ENCODE data around the gene PACRG.

PACRG gene

GRCh38 chr6:163185744-163186143 is 458.0 kb downstream of the PACRG start:
- DNase-seq, result no peak

- no peak for DNase-seq
Observed at GRCh38 chr6:163186527-163186926, 458.8 kb downstream of the PACRG start.

GRCh38 chr6:163187201-163187600 is 459.4 kb downstream of the PACRG start:
- no peak for DNase-seq

GRCh38 chr6:163187606-163188005 is 459.8 kb downstream of the PACRG start:
- DNase-seq, result no peak

- no peak for DNase-seq
Observed at GRCh38 chr6:163188746-163189145, 461.0 kb downstream of the PACRG start.

- DNase-seq, result no peak
Observed at GRCh38 chr6:163189609-163190008, 461.8 kb downstream of the PACRG start.

GRCh38 chr6:163190786-163191185 is 463.0 kb downstream of the PACRG start:
- DNase-seq, result no peak

GRCh38 chr6:163191704-163192537 is 464.1 kb downstream of the PACRG start:
- no peak for DNase-seq

GRCh38 chr6:163192591-163192990 is 464.8 kb downstream of the PACRG start:
- DNase-seq, result no peak

- no peak for DNase-seq
Observed at GRCh38 chr6:163193326-163193725, 465.6 kb downstream of the PACRG start.

GRCh38 chr6:163195721-163196691 is 468.2 kb downstream of the PACRG start:
- no peak for DNase-seq

- DNase-seq, result no peak
Observed at GRCh38 chr6:163197839-163198238, 470.1 kb downstream of the PACRG start.

- DNase-seq, result no peak
Observed at GRCh38 chr6:163198396-163198795, 470.6 kb downstream of the PACRG start.

GRCh38 chr6:163199371-163199770 is 471.6 kb downstream of the PACRG start:
- no peak for DNase-seq

GRCh38 chr6:163200289-163200688 is 472.5 kb downstream of the PACRG start:
- DNase-seq, result no peak

- DNase-seq, result no peak
Observed at GRCh38 chr6:163200694-163201093, 472.9 kb downstream of the PACRG start.

GRCh38 chr6:163201855-163202254 is 474.1 kb downstream of the PACRG start:
- DNase-seq, result no peak

GRCh38 chr6:163206196-163206595 is 478.4 kb downstream of the PACRG start:
- no peak for DNase-seq

GRCh38 chr6:163207431-163208383 is 479.9 kb downstream of the PACRG start:
- no peak for DNase-seq

- no peak for DNase-seq
Observed at GRCh38 chr6:163209005-163209404, 481.2 kb downstream of the PACRG start.

- no peak for DNase-seq
Observed at GRCh38 chr6:163212123-163212522, 484.3 kb downstream of the PACRG start.

GRCh38 chr6:163214259-163214658 is 486.5 kb downstream of the PACRG start:
- no peak for DNase-seq

All from NCI-H2227 treated with DMSO at 0.1 percent for 48 hours (cell line).